ENCODE measurements around the gene PRKAR1A.

The PRKAR1A gene

GRCh38 chr17:68566442-68566738, 54.2 kb downstream of the PRKAR1A start (continued):
- TF ChIP-seq ZNF121 (tag by site-specific recombination; IDR thresholded peaks at IDR 0.05), result no peak
- TF ChIP-seq MZF1 (tag by site-specific recombination; IDR thresholded peaks at IDR 0.05; ENCODE audit: borderline replicate concordance), result no peak
- no peak for TF ChIP-seq ZEB2 (tag by site-specific recombination; IDR thresholded peaks at IDR 0.05)
- TF ChIP-seq KLF16 (tag by site-specific recombination; IDR thresholded peaks at IDR 0.05), result no peak
- no peak for TF ChIP-seq ZBTB11 (tag by site-specific recombination; conservative IDR thresholded peaks at IDR 0.05; ENCODE audit: low read depth)
- TF ChIP-seq KLF17 (tag by site-specific recombination; IDR thresholded peaks at IDR 0.05), result no peak
- no peak for TF ChIP-seq ZXDB (tag by site-specific recombination; IDR thresholded peaks at IDR 0.05)

GRCh38 chr17:68567035-68567434, 54.8 kb downstream of the PRKAR1A start:
- Histone ChIP-seq H3K4me1 (ENCODE audit: control insufficient read depth, insufficient read depth, low read length) (no peaks in the 10 kb centered on the region), H3K36me3 (ENCODE audit: control insufficient read depth in 2 of 2, insufficient read depth in 1 of 2, low read length in 2 of 2) (no peaks in the 10 kb centered on the region), H3K4me3 (ENCODE audit: low read depth, low read length) (no peak overlapping the region), H3K27ac (ENCODE audit: extremely low read depth, low read depth, low read length) (no peak overlapping the region), H3K9me3 (ENCODE audit: control insufficient read depth, insufficient read depth, low read depth, low read length) (no peaks in the 10 kb centered on the region)
- POLR2A ChIA-PET, result no interaction called here
- CTCF ChIA-PET, result interaction anchor here (0.6 to 1.6 kb wide), 2 partner anchors 47 to 182 kb away, joined by 3 to 11 read pairs; no protein-coding TSS in a partner anchor
- TF ChIP-seq ZNF548 (tag by site-specific recombination; IDR thresholded peaks at IDR 0.05) (no peak), ZNF623 (tag by site-specific recombination; IDR thresholded peaks at IDR 0.05) (no peak), ZNF701 (tag by site-specific recombination; IDR thresholded peaks at IDR 0.05) (no peak), PRDM2 (tag by site-specific recombination; IDR thresholded peaks at IDR 0.05; ENCODE audit: borderline replicate concordance) (no peak), ZNF24 (tag by site-specific recombination; IDR thresholded peaks at IDR 0.05) (no peak), BCL11B (tag by site-specific recombination; IDR thresholded peaks at IDR 0.05; ENCODE audit: low read depth) (no peak), ZNF18 (tag by site-specific recombination; IDR thresholded peaks at IDR 0.05) (no peak), ZEB2 (tag by site-specific recombination; IDR thresholded peaks at IDR 0.05) (no peak), ZNF626 (tag by site-specific recombination; IDR thresholded peaks at IDR 0.05) (no peak), ZNF777 (tag by site-specific recombination; IDR thresholded peaks at IDR 0.05; ENCODE audit: borderline replicate concordance) (no peak), ZNF843 (tag by site-specific recombination; IDR thresholded peaks at IDR 0.05) (no peak), ZNF311 (tag by site-specific recombination; IDR thresholded peaks at IDR 0.05; ENCODE audit: borderline replicate concordance) (no peak), ZNF629 (tag by site-specific recombination; IDR thresholded peaks at IDR 0.05) (no peak), ZNF350 (tag by site-specific recombination; IDR thresholded peaks at IDR 0.05) (no peak), HOXA7 (CRISPR knock-in tag; IDR thresholded peaks at IDR 0.05; ENCODE audit: borderline replicate concordance) (no peak), ZFP3 (tag by site-specific recombination; IDR thresholded peaks at IDR 0.05; ENCODE audit: low read depth) (no peak), ZNF660 (tag by site-specific recombination; IDR thresholded peaks at IDR 0.05) (no peak), ZNF16 (tag by site-specific recombination; IDR thresholded peaks at IDR 0.05; ENCODE audit: low read depth) (no peak)

Data from HEK293 (cell line).